HS-5 (cell line): ENCODE results near the gene GBA2.

ENCODE experiments used
- DNase-seq: peaks from one replicate; pipeline ENCODE4 v3.0.0-alpha.2; 2012; ENCODE audit warnings: low read depth

The GBA2 gene

GRCh38 chr9:35763803-35764202 is 14.8 kb upstream of the GBA2 start:
- no peak for DNase-seq

GRCh38 chr9:35763181-35763580 is 14.2 kb upstream of the GBA2 start:
- no peak for DNase-seq

- DNase-seq, result no peak
These were observed 11.6 kb upstream of the GBA2 start for GRCh38 chr9:35760651-35761050.

- DNase-seq, result no peak
These were observed 10.8 kb upstream of the GBA2 start for GRCh38 chr9:35759795-35760194.

- DNase-seq, result no peak
These were observed 9.5 kb upstream of the GBA2 start for GRCh38 chr9:35758475-35759050.

- no peak for DNase-seq
These were observed 8.9 kb upstream of the GBA2 start for GRCh38 chr9:35757892-35758275.

- no peak for DNase-seq
These were observed 8.3 kb upstream of the GBA2 start for GRCh38 chr9:35757226-35757891.

- DNase-seq, result no peak
These were observed 7.5 kb upstream of the GBA2 start for GRCh38 chr9:35756275-35757225.

GRCh38 chr9:35755071-35755470 is 6.0 kb upstream of the GBA2 start:
- DNase-seq, result no peak

- no peak for DNase-seq
These were observed 5.2 kb upstream of the GBA2 start, which contains the start of gene MSMP for GRCh38 chr9:35754264-35754663. TSS of gene MSMP (minus strand) at chr9:35754276. CDS start at chr9:35754129, 147 bp downstream.

- no peak for DNase-seq
These were observed 4.4 kb upstream of the GBA2 start for GRCh38 chr9:35753466-35753865.

GRCh38 chr9:35750256-35750531 is 1.2 kb upstream of the GBA2 start:
- DNase-seq, result no peak

- DNase-seq, result no peak
These were observed 657 bp upstream of the GBA2 start for GRCh38 chr9:35749515-35750255.

- no peak for DNase-seq
These were observed 678 bp downstream of the GBA2 start for GRCh38 chr9:35748242-35748857.

- no peak for DNase-seq
These were observed 2.4 kb downstream of the GBA2 start for GRCh38 chr9:35746583-35746982.

- DNase-seq, result no peak
These were observed 3.5 kb downstream of the GBA2 start for GRCh38 chr9:35745569-35745968.

GRCh38 chr9:35743880-35744518 is 5.0 kb downstream of the GBA2 start:
- no peak for DNase-seq

GRCh38 chr9:35743452-35743851 is 5.6 kb downstream of the GBA2 start:
- no peak for DNase-seq

- DNase-seq, result no peak
These were observed 7.3 kb downstream of the GBA2 start for GRCh38 chr9:35741740-35742139.

GRCh38 chr9:35740243-35740642 is 8.8 kb downstream of the GBA2 start:
- no peak for DNase-seq

- DNase-seq, result no peak
These were observed 10.1 kb downstream of the GBA2 start for GRCh38 chr9:35738924-35739323.

GRCh38 chr9:35738186-35738585 is 10.8 kb downstream of the GBA2 start:
- DNase-seq, result no peak
